IPS DF 6.9 (cell line): ENCODE data around the gene TMEM86B.

Source experiments
- DNase-seq: peaks from one replicate; pipeline ENCODE4 v3.0.0-alpha.2; 2013; ENCODE audit warnings: low read depth, low spot score
- H3K27ac ChIP-seq: one replicate; pipeline ENCODE4 v1.5.1; 2013; ENCODE audit warnings: low read length, control low read depth
- H3K27me3 ChIP-seq: 2 replicates; pipeline ENCODE4 v1.6.1; 2013; ENCODE audit warnings: mild to moderate bottlenecking, low read length; ENCODE audit not compliant: control insufficient read depth, insufficient read depth
- H3K36me3 ChIP-seq: 2 replicates; pipeline ENCODE4 v1.6.1; 2013; ENCODE audit warnings: low read length; ENCODE audit not compliant: control insufficient read depth, insufficient read depth
- H3K4me1 ChIP-seq: 2 replicates; pipeline ENCODE4 v1.6.1; 2013; ENCODE audit warnings: low read length; ENCODE audit not compliant: control insufficient read depth, insufficient read depth
- H3K4me3 ChIP-seq: 2 replicates; pipeline ENCODE4 v1.5.1; 2013; ENCODE audit warnings: mild to moderate bottlenecking, low read length
- H3K9me3 ChIP-seq: 2 replicates; pipeline ENCODE4 v1.6.1; 2013; ENCODE audit warnings: low read length, inconsistent platforms; ENCODE audit not compliant: control insufficient read depth, insufficient read depth
- WGBS: extraction: QIAGEN DNeasy Blood & Tissue Kit; methylation state at CpG from one replicate; pipeline ENCODE4 v1.1.7; 2013; ENCODE audit warnings: mixed read lengths, missing lambda C conversion rate; ENCODE audit not compliant: insufficient read length, insufficient coverage; 5-methylcytosine and 5-hydroxymethylcytosine counted together

Gene TMEM86B

DNA sequence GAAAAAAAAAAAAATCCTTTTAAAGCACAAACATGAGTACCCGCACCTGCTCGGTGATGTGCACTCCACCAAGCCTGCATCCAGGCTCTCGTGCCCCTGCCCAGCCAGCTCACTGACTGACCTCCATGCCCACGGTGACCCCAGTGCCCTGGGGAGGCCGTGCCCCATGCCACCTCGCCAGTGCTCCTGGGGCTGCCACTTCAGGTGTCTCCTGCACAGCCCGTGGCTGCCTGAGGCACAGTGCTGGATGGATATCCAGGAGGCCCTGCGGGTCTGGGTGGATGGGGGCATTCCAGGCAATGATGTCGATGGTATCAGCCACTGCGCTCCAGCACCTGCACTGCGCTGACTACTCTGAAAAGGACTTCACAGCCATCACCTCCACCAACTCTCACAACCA, 21.3 kb upstream of the TMEM86B start:
- H3K4me3 ChIP-seq, result no peak overlapping the region
- no peaks in the 10 kb centered on the region for H3K27me3 ChIP-seq
- H3K9me3 ChIP-seq, result no peaks in the 10 kb centered on the region
- H3K27ac ChIP-seq, result no peak overlapping the region
- H3K4me1 ChIP-seq, result no peaks in the 10 kb centered on the region; the same call in 1 of the 2 replicates
- no CpG with 5 or more reads among the region's 11 CpGs for WGBS
- no peak for DNase-seq
- peaks cover 11% of the 10 kb centered on the region for H3K36me3 ChIP-seq

DNA sequence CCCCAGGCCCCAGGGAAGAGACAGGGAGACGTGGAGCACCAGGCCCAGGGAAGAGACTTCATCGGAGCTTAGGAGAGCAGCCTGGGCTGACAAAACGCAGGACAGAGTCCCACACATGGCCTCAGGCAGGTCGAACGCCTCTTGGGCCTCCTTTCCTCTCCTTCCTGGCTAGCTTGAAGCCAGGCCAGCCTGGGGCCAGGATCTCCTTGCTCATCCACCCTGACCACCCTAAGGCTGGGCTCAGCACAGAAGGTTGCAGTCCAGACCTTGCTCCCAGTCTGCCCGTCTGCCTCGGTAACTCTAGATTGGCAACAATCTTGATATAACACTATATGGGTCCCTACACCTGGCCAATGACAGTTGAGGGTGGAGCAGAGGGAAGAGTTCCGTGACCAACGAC, 20.1 kb upstream of the TMEM86B start:
- no CpG with 5 or more reads among the region's 9 CpGs for WGBS
- Histone ChIP-seq H3K27ac (no peak overlapping the region), H3K4me3 (no peak overlapping the region), H3K36me3 (peaks cover 16% of the 10 kb centered on the region), H3K27me3 (no peaks in the 10 kb centered on the region), H3K4me1 (no peaks in the 10 kb centered on the region), H3K9me3 (no peaks in the 10 kb centered on the region)
- no peak for DNase-seq

DNA sequence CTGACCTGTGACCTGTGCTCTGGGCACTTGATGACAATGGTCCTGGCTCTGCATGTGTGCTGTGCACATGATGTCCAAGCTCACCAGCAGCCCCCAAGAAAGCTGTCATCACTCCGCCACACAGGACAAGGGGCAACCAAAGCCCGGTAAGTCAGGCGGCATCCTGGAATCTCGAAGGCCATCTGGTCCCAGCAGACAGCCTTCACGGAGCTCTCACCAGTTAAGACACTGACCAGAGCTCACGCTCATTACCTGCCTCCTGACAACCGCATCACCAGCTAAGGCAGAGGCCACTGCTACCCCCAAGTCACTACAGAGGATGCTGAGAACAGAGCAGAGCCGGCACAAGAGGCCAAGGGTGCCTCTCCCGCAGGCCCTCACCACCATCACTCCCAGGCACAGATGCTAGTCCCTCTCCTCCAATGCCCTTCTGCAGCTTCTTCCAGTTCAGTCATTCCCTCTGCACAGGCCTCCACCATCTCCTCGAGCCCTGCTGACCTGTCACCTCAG, 19.7 kb upstream of the TMEM86B start:
- H3K9me3 ChIP-seq, result no peaks in the 10 kb centered on the region
- DNase-seq, result no peak
- H3K4me3 ChIP-seq, result no peak overlapping the region
- no peak overlapping the region for H3K27ac ChIP-seq
- no peaks in the 10 kb centered on the region for H3K4me1 ChIP-seq
- no CpG with 5 or more reads among the region's 10 CpGs for WGBS
- H3K27me3 ChIP-seq, result no peaks in the 10 kb centered on the region
- H3K36me3 ChIP-seq, result peaks cover 16% of the 10 kb centered on the region

DNA sequence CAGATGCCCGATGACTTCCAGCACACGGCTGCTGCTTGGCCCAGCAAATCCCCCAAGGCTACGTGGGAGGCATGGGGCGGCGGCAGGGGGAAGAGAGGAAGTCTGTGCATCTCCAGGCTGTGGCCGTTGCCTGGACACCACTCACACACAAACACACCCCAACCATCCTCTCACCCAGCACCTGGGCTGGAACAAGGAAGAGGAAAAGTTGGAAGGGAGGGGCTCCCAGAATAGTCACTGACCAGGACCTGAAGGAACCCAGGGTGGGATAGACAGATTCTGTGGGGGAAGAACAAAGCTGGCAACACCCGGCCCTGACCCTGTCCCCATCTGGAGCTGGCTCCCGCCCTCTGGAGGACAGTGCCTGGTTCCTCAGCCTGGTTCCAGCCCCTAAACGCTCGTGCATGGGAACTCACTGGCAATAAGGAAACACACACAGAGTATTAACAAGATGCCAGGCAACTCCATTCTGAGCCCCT, 19.1 kb upstream of the TMEM86B start:
- H3K36me3 ChIP-seq, result peaks cover 16% of the 10 kb centered on the region
- no peak for DNase-seq
- H3K9me3 ChIP-seq, result no peaks in the 10 kb centered on the region
- no peak overlapping the region for H3K27ac ChIP-seq
- no CpG with 5 or more reads among the region's 10 CpGs for WGBS
- H3K4me1 ChIP-seq, result no peaks in the 10 kb centered on the region
- H3K4me3 ChIP-seq, result no peak overlapping the region
- no peaks in the 10 kb centered on the region for H3K27me3 ChIP-seq

DNA sequence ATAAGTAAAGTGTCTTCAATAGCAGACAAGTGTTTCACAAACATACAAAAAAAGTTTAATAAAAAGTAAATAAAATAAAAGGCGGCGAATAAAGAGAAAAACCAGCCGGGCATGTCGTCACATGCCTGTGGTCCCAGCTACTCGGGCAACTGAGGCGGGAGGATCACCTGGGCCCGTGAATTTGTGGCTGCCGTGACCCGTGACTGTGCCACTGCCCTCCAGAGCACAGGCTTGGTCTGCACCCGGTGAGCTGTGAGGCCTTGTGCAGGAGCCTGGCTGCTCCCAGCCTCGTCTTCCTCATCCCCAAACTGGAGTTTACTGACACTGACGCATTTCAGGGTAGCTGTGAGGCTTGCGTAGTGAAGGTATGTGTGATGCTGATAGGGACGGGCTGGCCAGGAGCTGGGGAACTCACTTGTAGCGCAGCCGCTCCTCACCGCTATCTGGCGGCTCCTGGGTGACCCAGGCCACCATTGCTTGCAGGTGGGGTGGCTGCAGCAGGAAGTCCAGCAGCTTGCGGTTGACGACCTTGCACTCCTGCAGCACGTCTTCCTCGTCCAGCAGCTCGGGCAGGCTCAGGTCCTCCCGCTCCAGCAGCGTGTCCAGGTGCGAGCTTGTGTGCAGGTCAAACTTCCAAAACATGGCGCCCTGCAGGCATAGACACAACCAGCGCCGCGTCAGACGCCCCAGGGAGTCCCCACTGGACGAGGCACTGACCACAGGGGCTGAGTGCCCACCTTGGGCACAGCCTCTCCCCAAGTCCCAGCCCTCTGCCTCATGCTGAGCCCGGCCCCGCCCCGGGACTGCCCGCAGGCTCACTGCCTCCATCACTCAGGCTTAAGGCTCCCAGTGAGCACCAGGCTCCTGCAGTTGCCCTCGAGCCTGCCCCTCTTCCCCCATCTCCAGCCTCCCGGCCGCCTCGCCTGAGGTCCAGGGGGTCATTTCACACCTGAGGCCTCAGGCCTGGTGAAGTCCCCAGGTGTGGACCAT, 18.2 kb upstream of the TMEM86B start:
- Histone ChIP-seq H3K4me3 (no peak overlapping the region), H3K9me3 (no peaks in the 10 kb centered on the region), H3K4me1 (no peaks in the 10 kb centered on the region), H3K27ac (no peak overlapping the region), H3K36me3 (peaks cover 22% of the 10 kb centered on the region), H3K27me3 (no peaks in the 10 kb centered on the region)
- no peak for DNase-seq
- WGBS, result no CpG with 5 or more reads among the region's 40 CpGs

DNA sequence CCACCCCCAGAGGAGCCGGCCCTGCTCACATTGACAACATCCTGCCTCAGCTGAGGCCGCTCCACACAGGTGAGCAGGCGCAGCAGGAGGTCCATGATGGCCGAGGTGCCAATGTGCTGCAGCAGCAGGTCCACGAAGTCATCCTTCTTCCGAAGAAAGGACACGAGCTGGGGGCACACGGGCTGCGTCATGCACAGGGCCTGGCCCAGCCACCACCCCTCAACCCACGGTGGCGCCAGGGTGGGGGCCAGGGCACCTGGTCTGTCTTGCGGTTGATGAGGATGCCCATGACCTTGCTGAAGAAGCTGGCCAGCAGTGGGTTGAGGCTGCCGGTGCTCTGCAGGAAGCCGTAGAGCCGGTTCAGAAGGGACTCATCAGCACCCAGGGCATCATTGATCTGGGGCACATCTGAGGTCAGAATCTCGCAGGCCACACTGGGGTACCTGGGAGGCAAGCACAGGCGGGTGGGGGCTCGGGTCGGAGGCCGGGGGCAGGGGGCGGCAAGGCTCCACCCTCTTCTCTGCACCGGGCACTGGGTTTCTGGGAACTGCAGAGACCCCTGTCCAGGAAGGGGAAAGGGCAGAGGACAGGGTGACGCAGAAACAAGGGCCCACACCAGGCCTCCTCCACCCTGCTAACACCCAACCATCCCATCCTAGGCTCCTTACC, 16.8 kb upstream of the TMEM86B start:
- WGBS, result no CpG with 5 or more reads among the region's 23 CpGs
- DNase-seq, result no peak
- Histone ChIP-seq H3K27me3 (no peaks in the 10 kb centered on the region), H3K36me3 (peaks cover 34% of the 10 kb centered on the region), H3K4me1 (no peaks in the 10 kb centered on the region), H3K4me3 (no peak overlapping the region), H3K27ac (no peak overlapping the region), H3K9me3 (no peaks in the 10 kb centered on the region)

DNA sequence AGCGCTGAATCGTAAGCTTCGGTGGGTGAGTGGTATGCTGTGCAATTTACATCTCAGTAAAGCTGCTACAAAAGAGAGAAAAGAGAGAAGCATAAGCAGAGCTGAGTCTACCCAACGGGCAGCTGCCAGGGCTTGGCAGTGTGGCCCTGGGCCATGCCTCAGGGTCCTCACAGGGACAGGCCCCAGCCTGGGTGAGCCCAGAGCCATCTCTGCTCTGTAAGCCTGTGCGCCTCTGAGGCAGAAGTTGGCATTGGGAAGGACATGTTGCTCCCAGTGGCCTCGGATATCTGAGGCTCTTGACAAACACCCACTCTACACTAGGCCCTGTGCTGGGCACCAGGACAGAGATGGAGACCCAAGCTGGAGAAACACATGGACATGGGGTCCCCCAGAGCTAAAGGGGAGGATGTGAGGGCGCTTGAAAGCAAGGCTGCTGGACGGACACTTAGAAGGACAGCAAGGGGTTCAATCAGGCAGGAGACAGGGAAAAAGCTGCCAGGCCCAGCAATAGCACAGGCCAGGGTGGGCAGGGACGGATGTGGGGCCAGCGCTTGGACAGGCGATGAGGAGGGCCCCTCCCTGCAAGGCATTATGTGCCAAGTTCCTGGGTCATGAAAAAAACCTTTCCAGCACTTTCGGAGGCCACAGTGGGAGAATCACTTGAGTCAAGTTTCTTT, 15.6 kb upstream of the TMEM86B start:
- Histone ChIP-seq H3K36me3 (peaks cover 47% of the 10 kb centered on the region), H3K9me3 (no peaks in the 10 kb centered on the region), H3K27me3 (no peaks in the 10 kb centered on the region), H3K27ac (no peak overlapping the region), H3K4me1 (no peaks in the 10 kb centered on the region), H3K4me3 (no peak overlapping the region)
- WGBS, result no CpG with 5 or more reads among the region's 12 CpGs
- DNase-seq, result no peak

DNA sequence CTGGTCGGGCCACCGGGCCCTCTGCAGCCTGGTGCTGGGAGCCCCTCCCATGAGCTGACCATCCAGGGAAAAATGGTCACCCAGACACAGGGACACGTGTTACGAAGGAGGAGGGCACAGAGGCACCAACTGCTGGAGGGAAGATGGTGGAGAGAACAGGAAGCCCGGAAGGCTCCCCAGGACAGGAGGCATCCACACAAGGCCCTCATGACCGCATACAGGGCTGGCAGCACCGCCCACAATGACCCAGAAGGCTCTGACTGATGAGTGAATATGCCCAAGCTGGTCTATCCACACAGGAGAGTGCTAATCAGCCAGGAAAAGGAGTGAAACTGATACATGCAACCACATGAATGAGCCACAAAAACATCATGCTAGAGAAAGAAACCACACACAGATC, 14.0 kb upstream of the TMEM86B start:
- Histone ChIP-seq H3K9me3 (no peaks in the 10 kb centered on the region), H3K27ac (no peak overlapping the region), H3K36me3 (peaks cover 52% of the 10 kb centered on the region), H3K27me3 (no peaks in the 10 kb centered on the region), H3K4me3 (no peak overlapping the region), H3K4me1 (no peaks in the 10 kb centered on the region)
- no CpG with 5 or more reads among the region's 7 CpGs for WGBS
- DNase-seq, result no peak

DNA sequence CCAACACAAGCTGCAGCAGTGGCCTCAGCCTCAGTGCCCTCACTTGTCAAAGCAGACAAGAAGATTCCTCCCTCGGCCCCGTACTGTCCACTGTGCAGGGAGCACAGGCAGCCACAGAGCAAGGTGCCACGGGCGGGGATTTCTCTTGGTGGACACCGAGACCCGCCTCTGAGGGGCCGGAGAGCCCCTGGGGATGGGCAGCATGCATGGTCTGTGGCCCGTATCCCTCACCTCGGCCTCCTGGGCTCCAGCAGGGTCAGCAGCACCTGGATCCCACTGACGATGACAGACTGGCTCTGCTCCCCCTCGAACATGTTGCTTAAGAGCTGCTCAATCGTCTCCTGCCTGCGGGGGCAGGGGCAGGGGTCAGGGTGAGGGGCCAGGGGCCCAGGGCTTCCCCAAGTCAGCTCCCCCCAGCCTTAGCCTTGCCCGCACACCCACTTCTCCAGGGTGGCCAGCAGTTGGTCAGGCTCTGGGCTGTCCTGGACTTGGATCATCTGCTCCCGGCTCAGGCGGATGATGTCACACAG, 13.4 kb upstream of the TMEM86B start:
- Histone ChIP-seq H3K4me1 (no peaks in the 10 kb centered on the region), H3K4me3 (no peak overlapping the region), H3K27ac (no peak overlapping the region), H3K27me3 (no peaks in the 10 kb centered on the region), H3K9me3 (no peaks in the 10 kb centered on the region), H3K36me3 (peaks cover 56% of the 10 kb centered on the region)
- no peak for DNase-seq
- WGBS, result no CpG with 5 or more reads among the region's 16 CpGs
